HUES6 (cell line): ENCODE results near the gene RPRD2.
A peak's percentile ranks its signal among the peaks of the same experiment; 100 is the strongest.

Experiments used
- H3K27ac ChIP-seq: 2 replicates; pipeline ENCODE4 v1.7.0; 2013; ENCODE audit warnings: low read depth, mild to moderate bottlenecking, low read length, inconsistent platforms
- H3K27me3 ChIP-seq: 2 replicates; pipeline ENCODE4 v1.6.1; 2013; ENCODE audit warnings: low read length; ENCODE audit not compliant: control insufficient read depth, insufficient read depth
- H3K36me3 ChIP-seq: 2 replicates; pipeline ENCODE4 v1.6.1; 2013; ENCODE audit warnings: low read length; ENCODE audit not compliant: control insufficient read depth, insufficient read depth
- H3K4me1 ChIP-seq: 2 replicates; pipeline ENCODE4 v1.6.1; 2013; ENCODE audit warnings: low read length; ENCODE audit not compliant: control insufficient read depth, insufficient read depth
- H3K4me3 ChIP-seq: 2 replicates; pipeline ENCODE4 v1.5.1; 2013; ENCODE audit warnings: low read depth, low read length
- H3K9ac ChIP-seq: one replicate; pipeline ENCODE4 v1.6.1; 2013; ENCODE audit warnings: mild to moderate bottlenecking, low read length
- H3K9me3 ChIP-seq: 2 replicates; pipeline ENCODE4 v1.6.1; 2013; ENCODE audit warnings: low read depth, low read length; ENCODE audit not compliant: control insufficient read depth, insufficient read depth

The RPRD2 gene

GRCh38 chr1:150472601-150473200, 108.8 kb downstream of the RPRD2 start:
- H3K9ac ChIP-seq: no peak overlapping the region
- H3K9me3 ChIP-seq: no peaks in the 10 kb centered on the region
- H3K27me3 ChIP-seq: no peaks in the 10 kb centered on the region
- peaks cover 9% of the 10 kb centered on the region; the same call in 1 of the 2 replicates for H3K4me1 ChIP-seq
- H3K27ac ChIP-seq: no peak overlapping the region
- H3K4me3 ChIP-seq: no peak overlapping the region
- H3K36me3 ChIP-seq: peaks cover 40% of the 10 kb centered on the region

DNA sequence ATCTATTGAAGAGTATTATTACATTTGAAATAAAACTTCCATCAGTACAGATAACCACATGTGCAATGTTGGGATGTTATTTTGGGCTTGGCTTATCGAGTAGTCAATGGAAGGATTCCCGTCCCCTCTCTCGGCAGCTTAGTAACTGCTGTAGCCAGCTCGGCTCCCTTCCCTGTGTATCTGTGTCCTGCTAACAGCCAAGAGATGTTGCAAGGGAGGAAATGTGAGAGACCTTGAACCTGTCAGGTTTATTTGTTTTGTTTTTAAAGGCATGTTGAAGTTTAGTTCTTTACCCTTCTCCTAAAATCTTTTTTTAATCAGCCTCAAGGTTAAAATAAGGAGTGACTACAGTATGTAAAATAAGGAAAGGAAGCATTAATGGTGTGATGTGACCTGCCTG, 109.7 kb downstream of the RPRD2 start:
- H3K9me3 ChIP-seq: no peaks in the 10 kb centered on the region
- peaks cover 9% of the 10 kb centered on the region; the same call in 1 of the 2 replicates for H3K4me1 ChIP-seq
- H3K36me3 ChIP-seq: peaks cover 37% of the 10 kb centered on the region
- no peak overlapping the region for H3K9ac ChIP-seq
- H3K4me3 ChIP-seq: no peak overlapping the region
- H3K27me3 ChIP-seq: no peaks in the 10 kb centered on the region
- H3K27ac ChIP-seq: no peak overlapping the region

DNA sequence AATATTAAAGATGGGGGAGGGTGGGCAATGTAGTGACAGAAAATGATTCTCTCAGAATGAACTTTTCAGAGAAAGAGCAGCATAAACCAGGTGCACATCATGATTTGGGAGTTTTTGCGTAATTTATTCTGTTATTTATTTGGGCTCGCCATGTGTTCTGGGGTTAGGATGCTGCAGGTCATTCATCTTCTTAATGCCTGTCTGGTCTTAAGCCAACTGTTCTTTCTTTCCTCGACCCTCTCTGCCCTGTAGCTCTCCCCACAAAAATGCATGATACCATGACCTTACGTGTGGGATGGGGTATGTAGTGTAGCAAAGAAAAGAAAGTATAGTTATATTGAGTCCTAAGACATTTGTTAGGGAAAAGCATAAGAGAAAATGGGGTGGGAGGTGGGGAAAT, 110.9 kb downstream of the RPRD2 start:
- H3K36me3 ChIP-seq: peaks cover 33% of the 10 kb centered on the region
- peaks cover 9% of the 10 kb centered on the region; the same call in 1 of the 2 replicates for H3K4me1 ChIP-seq
- no peaks in the 10 kb centered on the region for H3K9me3 ChIP-seq
- H3K27ac ChIP-seq: no peak overlapping the region
- no peaks in the 10 kb centered on the region for H3K27me3 ChIP-seq
- no peak overlapping the region for H3K4me3 ChIP-seq
- H3K9ac ChIP-seq: no peak overlapping the region

GRCh38 chr1:150476754-150477153, 112.8 kb downstream of the RPRD2 start:
- H3K27ac ChIP-seq: no peak overlapping the region

GRCh38 chr1:150477320-150477719, 113.4 kb downstream of the RPRD2 start:
- no peak overlapping the region for H3K9ac ChIP-seq
- peaks cover 6% of the 10 kb centered on the region; the same call in 1 of the 2 replicates for H3K4me1 ChIP-seq
- no peaks in the 10 kb centered on the region for H3K27me3 ChIP-seq
- peaks cover 9% of the 10 kb centered on the region for H3K36me3 ChIP-seq
- no peaks in the 10 kb centered on the region for H3K9me3 ChIP-seq
- H3K4me3 ChIP-seq: no peak overlapping the region
- H3K27ac ChIP-seq: no peak overlapping the region

More at GRCh38 chr1:150476754-150477153, 112.8 kb downstream of the RPRD2 start:
- H3K4me1 ChIP-seq: peaks cover 9% of the 10 kb centered on the region; the same call in 1 of the 2 replicates
- H3K27me3 ChIP-seq: no peaks in the 10 kb centered on the region
- no peak overlapping the region for H3K9ac ChIP-seq
- no peak overlapping the region for H3K4me3 ChIP-seq
- no peaks in the 10 kb centered on the region for H3K9me3 ChIP-seq
- H3K36me3 ChIP-seq: peaks cover 14% of the 10 kb centered on the region

DNA sequence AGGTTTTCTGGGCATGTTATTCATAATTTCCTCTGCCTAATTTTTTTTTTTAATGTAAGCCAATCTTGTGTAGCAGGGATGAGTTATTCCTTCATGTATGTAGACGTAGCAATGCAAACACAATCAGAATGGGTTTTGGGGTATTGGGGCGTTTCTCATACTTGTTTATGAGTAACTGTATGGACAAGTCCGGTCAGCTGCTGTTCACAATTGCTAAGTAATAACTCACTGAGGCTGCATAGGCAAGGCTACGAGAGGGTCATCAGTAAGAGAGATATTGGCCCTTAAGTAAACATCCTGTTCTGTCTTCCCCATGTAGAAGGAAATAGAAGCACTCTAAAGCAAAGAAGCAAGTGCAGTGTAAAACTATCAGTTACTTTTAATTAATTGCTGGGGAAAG, 113.8 kb downstream of the RPRD2 start:
- no peak overlapping the region for H3K9ac ChIP-seq
- no peak overlapping the region for H3K27ac ChIP-seq
- H3K36me3 ChIP-seq: peaks cover 5% of the 10 kb centered on the region
- no peaks in the 10 kb centered on the region for H3K9me3 ChIP-seq
- no peaks in the 10 kb centered on the region for H3K27me3 ChIP-seq
- H3K4me3 ChIP-seq: no peak overlapping the region
- peaks cover 2% of the 10 kb centered on the region; the same call in 1 of the 2 replicates for H3K4me1 ChIP-seq

DNA sequence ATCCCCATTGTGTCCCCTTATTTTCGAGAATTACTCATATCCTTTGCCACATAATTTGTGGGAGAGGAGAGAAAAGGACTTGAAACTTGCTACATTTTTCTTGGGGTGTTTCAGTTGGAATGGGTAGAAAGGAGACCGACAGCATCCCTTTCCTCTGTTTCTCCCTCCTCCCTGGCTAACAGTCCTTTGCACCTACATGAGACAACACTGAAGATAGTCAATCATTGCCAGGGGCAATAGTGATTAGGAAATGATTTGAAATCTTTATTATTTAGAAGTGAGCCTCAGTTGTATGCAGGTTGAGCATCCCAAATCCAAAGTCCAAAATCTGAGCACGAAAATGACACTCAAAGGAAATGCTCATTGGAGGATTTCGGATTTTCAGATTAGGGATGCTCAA, 115.4 kb downstream of the RPRD2 start:
- no peak overlapping the region for H3K9ac ChIP-seq
- no peak overlapping the region for H3K4me3 ChIP-seq
- H3K9me3 ChIP-seq: no peaks in the 10 kb centered on the region
- H3K36me3 ChIP-seq: no peaks in the 10 kb centered on the region
- H3K27me3 ChIP-seq: no peaks in the 10 kb centered on the region
- no peak overlapping the region for H3K27ac ChIP-seq
- H3K4me1 ChIP-seq: no peaks in the 10 kb centered on the region; the same call in 1 of the 2 replicates

DNA sequence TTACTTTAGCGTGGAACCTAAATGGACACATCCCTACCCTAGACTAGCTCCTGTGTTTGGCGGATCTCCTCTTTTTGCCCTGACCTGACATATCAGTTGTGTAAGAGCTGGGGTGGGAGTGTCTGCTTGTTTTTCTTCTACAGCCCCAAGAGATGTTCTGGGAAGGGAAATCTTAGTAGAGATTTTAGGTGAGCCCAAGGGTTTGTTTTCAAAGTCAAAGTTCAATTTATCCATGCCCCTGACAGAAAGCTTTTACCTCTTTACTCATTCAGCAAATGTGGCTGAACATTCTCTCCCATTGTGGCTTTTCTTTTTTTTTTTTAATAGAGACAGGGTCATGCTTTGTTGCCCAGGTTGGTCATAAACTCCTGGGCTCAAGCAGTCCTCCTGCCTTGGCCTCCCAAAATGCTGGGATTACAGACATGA, 116.0 kb downstream of the RPRD2 start:
- H3K36me3 ChIP-seq: no peaks in the 10 kb centered on the region
- no peaks in the 10 kb centered on the region for H3K27me3 ChIP-seq
- H3K27ac ChIP-seq: no peak overlapping the region
- no peaks in the 10 kb centered on the region; the same call in 1 of the 2 replicates for H3K4me1 ChIP-seq
- H3K4me3 ChIP-seq: no peak overlapping the region
- H3K9me3 ChIP-seq: no peaks in the 10 kb centered on the region
- H3K9ac ChIP-seq: no peak overlapping the region

GRCh38 chr1:150484431-150484830, 120.5 kb downstream of the RPRD2 start:
- Histone ChIP-seq H3K27me3 (no peaks in the 10 kb centered on the region), H3K9me3 (no peaks in the 10 kb centered on the region), H3K27ac (no peak overlapping the region), H3K4me1 (0 out of 2 replicates have a peak, but pooled peaks cover 6% of the 10 kb centered on the region), H3K9ac (no peak overlapping the region), H3K4me3 (no peak overlapping the region), H3K36me3 (peaks cover 9% of the 10 kb centered on the region)

DNA sequence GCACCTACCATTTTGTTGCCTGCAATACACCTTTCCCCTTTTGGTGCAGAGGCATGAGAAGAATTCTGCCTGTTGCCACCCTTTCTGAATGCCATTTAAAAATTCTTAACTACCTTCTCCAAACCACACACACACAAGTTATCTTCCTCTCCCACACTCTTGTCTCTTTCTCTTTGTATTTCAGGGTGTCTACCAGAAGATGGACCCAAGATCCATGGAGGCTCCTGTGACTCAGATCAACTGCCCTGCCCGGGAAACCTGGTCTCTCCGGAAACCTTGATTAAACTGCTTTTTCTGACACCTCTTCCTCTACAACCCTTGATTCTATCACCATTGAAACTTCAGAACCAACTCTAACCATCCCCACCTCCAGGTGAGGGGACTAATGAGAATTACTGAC, 120.9 kb downstream of the RPRD2 start:
- Histone ChIP-seq H3K27me3 (no peaks in the 10 kb centered on the region), H3K4me1 (0 out of 2 replicates have a peak, but pooled peaks cover 6% of the 10 kb centered on the region), H3K27ac (no peak overlapping the region), H3K36me3 (peaks cover 9% of the 10 kb centered on the region), H3K9me3 (no peaks in the 10 kb centered on the region), H3K9ac (no peak overlapping the region), H3K4me3 (no peak overlapping the region)

DNA sequence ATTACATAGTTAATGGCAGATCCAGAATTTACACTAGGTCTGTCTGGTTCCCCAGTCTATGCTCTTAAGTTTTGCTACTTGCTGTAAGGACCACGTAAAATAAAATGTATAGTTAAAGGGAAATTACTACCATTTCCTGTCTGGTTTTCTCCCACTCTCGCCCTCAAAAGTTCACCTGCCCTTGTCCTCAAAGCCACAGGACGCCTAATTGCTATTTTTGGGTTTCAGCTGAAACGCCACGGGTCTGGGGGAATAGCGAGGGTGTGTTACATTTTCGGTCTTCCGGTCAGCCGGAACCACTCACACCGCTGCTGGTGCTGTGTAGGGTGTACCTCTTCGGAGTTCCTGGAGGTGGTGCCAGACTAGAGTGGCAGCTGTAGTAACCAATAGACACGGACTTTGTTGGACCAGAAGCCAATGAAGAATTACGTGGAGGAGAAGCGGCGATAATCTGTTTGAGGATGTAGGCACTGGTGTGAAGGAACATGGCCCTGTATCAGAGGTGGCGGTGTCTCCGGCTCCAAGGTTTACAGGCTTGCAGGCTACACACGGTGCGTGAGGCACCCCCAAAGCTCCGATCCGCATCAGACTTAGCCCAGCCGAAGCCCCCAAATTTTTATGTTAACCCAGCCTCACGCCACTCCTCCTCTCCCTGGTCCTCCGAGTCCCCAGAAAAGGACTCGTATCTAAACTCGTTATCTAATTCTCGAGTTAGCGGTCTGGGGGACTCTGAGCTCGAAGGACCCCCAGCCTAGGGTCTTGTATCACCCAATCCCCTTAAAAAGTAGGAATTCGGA, 123.2 kb downstream of the RPRD2 start, which contains the start of gene TARS2:
TSS of gene TARS2 (plus strand) at position 454 of the 797 bp plus-strand sequence. CDS start at position 486, 32 bp downstream.
- Histone ChIP-seq H3K27ac (peak within 1 kb of the TSS; percentile 62; the same call in 1 of the 2 replicates), H3K4me1 (0 out of 2 replicates have a peak, but pooled peaks cover 6% of the 10 kb centered on the region), H3K9me3 (no peaks in the 10 kb centered on the region), H3K36me3 (peaks cover 29% of the 10 kb centered on the region), H3K4me3 (peak within 1 kb of the TSS; percentile 86), H3K27me3 (no peaks in the 10 kb centered on the region), H3K9ac (peak within 1 kb of the TSS; percentile 88)
